ENCODE measurements around the gene MACROD1.

Gene MACROD1

DNA sequence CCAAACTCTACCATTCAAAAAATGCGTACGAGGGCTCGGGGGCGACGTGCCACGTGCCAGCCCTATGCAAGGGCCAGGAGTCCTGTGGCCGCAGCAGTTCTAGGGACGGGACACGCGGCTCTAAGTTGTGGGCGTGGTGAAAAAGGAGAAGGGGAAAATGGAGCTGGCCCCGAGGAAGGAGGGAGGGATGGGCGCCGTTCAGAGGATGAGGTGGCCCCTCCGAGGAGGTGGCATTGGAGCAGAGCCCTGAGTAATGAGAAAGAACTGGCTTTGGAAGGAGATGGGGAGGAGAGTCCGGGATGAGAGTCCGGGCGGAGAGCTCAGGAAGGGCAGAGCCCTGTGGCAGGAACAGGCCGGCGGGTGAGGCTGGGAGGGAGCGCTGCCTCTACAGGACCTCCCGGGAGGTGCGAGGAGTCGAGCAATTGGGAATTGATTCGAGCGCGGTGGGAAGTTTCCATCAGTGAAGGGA, 158.7 kb downstream of the MACROD1 start:
- H3K27ac Mint-ChIP-seq, result no peak overlapping the region
- DNase-seq, result peak; percentile 54
- peaks cover 76% of the 10 kb centered on the region for H3K27me3 Mint-ChIP-seq (ENCODE audit: low read depth, poor library complexity)
- H3K9me3 Mint-ChIP-seq, result peaks cover 9% of the 10 kb centered on the region
- peak overlapping the region; percentile 76 for H3K4me3 Mint-ChIP-seq
- H3K36me3 Mint-ChIP-seq (ENCODE audit: low read depth), result no peaks in the 10 kb centered on the region
- TF ChIP-seq, protein P1, sequence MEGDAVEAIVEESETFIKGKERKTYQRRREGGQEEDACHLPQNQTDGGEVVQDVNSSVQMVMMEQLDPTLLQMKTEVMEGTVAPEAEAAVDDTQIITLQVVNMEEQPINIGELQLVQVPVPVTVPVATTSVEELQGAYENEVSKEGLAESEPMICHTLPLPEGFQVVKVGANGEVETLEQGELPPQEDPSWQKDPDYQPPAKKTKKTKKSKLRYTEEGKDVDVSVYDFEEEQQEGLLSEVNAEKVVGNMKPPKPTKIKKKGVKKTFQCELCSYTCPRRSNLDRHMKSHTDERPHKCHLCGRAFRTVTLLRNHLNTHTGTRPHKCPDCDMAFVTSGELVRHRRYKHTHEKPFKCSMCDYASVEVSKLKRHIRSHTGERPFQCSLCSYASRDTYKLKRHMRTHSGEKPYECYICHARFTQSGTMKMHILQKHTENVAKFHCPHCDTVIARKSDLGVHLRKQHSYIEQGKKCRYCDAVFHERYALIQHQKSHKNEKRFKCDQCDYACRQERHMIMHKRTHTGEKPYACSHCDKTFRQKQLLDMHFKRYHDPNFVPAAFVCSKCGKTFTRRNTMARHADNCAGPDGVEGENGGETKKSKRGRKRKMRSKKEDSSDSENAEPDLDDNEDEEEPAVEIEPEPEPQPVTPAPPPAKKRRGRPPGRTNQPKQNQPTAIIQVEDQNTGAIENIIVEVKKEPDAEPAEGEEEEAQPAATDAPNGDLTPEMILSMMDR (IDR thresholded peaks at IDR 0.05), result no peak
- H3K4me1 Mint-ChIP-seq, result peaks cover 44% of the 10 kb centered on the region

DNA sequence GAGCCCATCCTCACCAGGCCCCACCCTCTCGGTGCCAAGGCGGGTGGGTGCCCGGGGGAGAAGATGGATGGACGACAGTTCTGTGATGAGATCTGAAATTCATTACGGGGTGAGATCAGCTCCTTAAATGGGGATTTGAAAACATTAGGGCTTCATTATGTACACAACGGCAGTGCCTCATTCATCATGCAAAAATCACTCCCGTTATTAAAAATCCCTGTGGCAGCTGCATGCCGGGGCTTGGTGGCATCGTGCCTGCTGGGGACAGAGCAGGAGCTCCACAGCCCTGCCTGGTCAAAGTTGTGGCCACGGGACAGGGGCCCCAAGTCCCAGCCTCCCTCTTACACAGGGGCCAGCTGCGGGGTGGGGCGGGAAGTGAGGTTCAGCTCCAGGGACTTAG, 159.5 kb downstream of the MACROD1 start:
- H3K4me3 Mint-ChIP-seq, result no peak overlapping the region
- H3K9me3 Mint-ChIP-seq, result peaks cover 9% of the 10 kb centered on the region
- H3K4me1 Mint-ChIP-seq, result peaks cover 43% of the 10 kb centered on the region
- no peak overlapping the region for H3K27ac Mint-ChIP-seq
- TF ChIP-seq, protein P1 (IDR thresholded peaks at IDR 0.05), result no peak
- peaks cover 76% of the 10 kb centered on the region for H3K27me3 Mint-ChIP-seq (ENCODE audit: low read depth, poor library complexity)
- no peak for DNase-seq
- no peaks in the 10 kb centered on the region for H3K36me3 Mint-ChIP-seq (ENCODE audit: low read depth)

DNA sequence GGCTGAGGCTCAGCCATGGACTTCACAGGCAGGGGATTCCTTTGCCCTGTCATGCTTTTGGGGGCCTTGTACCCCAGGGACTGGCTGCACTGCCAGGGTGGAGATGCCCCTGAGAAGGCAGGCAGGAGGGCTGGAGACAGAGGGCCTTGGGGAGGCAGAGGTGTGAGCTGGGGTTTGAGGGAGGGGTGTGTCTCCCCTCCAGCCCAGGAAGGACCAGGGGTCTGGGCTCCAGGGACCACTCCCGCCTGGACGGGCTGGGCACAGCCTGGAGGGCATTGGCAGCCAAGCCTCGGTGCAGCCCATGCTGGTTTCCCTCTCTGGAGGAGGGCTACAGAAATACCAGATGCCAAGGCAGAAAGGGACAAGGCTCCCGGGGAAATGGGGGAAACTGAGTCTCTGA, 160.2 kb downstream of the MACROD1 start:
- DNase-seq, result no peak
- Mint-ChIP-seq H3K27ac (no peak overlapping the region), H3K9me3 (peaks cover 7% of the 10 kb centered on the region), H3K36me3 (ENCODE audit: low read depth) (no peaks in the 10 kb centered on the region), H3K27me3 (ENCODE audit: low read depth, poor library complexity) (peaks cover 77% of the 10 kb centered on the region), H3K4me1 (peaks cover 40% of the 10 kb centered on the region), H3K4me3 (no peak overlapping the region)
- TF ChIP-seq, protein P1 (IDR thresholded peaks at IDR 0.05), result no peak

DNA sequence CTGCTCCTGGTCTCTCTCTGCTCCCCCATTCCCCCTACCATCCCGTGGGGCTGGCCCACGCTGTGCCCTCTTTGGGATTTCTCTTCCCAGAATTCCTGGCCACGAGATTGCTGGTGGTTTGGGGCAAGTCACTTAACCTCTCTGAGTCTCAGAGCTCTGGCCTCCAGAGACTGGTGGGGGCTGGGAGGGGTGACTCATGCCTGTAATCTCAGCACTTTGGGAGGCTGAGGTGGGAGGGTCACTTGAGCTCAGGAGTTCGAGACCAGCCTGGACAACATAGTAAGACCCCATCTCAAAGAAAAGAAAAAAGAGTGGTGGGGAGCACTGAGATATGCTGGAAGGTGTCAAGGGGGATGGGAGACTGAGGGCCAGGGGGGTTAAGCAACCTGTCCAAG, 161.3 kb downstream of the MACROD1 start:
- Mint-ChIP-seq H3K4me3 (no peak overlapping the region), H3K27ac (no peak overlapping the region), H3K27me3 (ENCODE audit: low read depth, poor library complexity) (peaks cover 71% of the 10 kb centered on the region), H3K9me3 (no peaks in the 10 kb centered on the region), H3K4me1 (peaks cover 40% of the 10 kb centered on the region), H3K36me3 (ENCODE audit: low read depth) (no peaks in the 10 kb centered on the region)
- no peak for DNase-seq
- TF ChIP-seq, protein P1 (IDR thresholded peaks at IDR 0.05), result no peak

DNA sequence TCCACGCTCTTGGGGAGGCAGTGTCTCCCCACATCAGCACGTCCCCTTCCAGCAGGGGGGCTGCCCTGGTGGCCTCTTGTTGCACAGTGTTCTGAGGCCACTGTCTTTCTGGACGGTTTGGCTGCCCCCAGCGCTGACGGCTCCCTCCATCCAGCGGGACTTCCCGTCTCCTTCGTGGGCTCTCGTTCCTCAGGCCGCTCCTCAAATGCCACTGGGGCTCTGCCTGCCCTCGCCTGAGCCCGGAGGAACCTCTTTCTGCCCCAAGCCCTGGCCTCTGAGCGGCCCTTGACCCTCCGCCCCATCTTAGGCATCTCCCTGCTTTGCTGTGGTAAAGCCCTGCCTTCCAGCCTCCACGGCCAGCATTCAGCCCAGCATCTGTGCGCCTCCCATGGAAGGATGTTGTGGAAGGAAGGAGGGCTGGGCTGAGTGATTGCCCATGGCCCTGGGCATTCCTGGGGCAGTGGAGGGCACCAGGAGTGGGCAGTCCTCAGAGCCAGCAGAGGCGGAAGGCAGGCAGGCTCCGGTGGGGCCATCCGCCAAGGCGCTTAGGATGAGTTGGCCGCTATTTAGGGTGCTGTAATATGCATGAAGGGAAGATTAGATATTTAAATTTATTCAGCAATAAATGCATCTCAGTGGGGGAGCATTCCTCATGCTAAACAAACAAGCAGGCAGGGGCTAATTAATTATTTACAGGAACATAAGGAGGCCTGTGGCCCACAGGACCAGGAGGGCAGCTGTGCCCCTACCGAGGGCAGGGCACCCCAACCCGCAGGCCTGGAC, 161.9 kb downstream of the MACROD1 start:
- Mint-ChIP-seq H3K27me3 (ENCODE audit: low read depth, poor library complexity) (peaks cover 71% of the 10 kb centered on the region), H3K27ac (no peak overlapping the region), H3K36me3 (ENCODE audit: low read depth) (no peaks in the 10 kb centered on the region), H3K4me1 (peaks cover 38% of the 10 kb centered on the region), H3K9me3 (no peaks in the 10 kb centered on the region), H3K4me3 (no peak overlapping the region)
- DNase-seq, result no peak
- TF ChIP-seq, protein P1 (IDR thresholded peaks at IDR 0.05), result no peak

All from nephron progenitor cell (in vitro differentiated cells).